Activated CD4-positive, alpha-beta T cell treated with anti-CD3 and anti-CD28 coated beads, Interleukin-10, Interleukin-2, amounts not matched to agents 100 ng/mL and 50 ng/mL, durations not matched to agents 16 hours and 8 hours (primary cell): ENCODE data around the gene ADAT3.
A peak's percentile ranks its signal among the peaks of the same experiment; 100 is the strongest.
"Not testable (repeated sequence)": the region's sequence is repeated elsewhere in the genome, so short reads cannot be mapped to it uniquely, and the experiment has no call there.

ENCODE experiments used
- DNase-seq: peaks from one replicate; pipeline ENCODE4 v3.0.0-alpha.2; 2020

Gene ADAT3

DNA sequence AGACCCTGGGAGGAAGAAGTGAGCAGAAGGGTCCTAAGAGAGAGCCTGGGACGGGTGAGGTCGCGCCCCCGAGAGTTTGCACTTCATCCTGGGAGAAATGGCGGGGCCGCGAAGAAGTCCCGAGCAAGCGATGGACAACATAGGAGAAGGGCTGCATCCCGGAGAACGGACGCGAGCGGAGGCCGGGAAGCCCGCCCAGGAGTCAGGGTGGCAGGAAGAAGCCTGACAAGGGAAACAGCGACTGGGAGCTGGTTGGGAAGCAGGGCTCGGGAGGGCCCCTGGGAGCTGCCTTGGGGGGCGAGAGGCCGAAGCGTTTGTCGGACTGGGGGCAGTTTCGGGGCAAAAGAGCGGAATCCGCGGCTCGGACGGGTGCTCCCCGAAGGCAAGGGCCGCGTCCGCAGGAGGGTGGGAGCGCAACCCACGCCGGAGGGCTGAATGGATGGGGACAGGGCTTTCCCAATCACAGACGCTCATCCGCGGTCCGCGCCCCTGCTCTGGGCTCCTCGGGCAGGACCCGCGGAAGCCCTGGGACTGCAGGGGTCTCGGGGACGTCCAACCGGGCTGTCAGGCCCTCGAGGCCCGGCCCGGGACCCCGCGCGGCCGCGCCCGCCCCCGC is 20.4 kb upstream of the ADAT3 start:
- no peak for DNase-seq

DNA sequence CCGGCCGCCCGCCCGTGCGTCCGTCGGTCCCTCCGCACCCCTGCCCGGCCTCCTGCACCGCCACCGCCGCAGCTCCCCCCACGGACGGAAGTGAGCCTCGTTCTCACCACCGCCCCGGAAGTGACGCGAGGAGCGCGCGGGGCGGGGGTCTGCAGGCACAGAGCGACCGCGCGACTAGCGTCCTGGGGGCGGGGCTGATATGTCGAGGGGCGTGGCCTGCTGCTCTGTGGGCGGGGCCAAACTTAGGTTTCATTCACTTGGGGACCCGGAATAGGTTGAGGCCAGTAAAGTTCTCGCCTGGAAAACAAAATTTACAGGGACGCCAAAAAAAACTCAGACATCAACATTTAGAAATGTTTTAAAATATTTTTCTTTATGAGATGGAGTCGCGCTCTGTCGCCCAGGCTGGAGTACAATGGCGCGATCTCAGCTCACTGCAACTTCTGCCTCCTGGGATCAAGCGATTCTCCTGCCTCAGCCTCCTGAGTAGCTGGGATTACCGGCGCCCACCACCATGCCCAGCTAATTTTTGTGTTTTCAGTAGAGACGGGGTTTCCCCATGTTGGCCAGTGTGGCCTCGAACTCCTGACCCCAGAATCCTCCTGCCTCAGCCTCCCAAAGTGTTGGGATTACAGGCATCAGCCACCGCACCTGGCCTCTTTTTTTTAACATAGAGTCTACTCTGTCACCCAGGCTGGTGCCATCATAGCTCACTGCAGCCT is 19.6 kb upstream of the ADAT3 start, which contains the start of gene ABHD17A:
Gene ABHD17A, minus strand, starts transcription at position 99 of the 722 bp plus-strand sequence. CDS start 3,930 bp downstream, outside the sequence.
- peak; percentile 97 for DNase-seq

DNA sequence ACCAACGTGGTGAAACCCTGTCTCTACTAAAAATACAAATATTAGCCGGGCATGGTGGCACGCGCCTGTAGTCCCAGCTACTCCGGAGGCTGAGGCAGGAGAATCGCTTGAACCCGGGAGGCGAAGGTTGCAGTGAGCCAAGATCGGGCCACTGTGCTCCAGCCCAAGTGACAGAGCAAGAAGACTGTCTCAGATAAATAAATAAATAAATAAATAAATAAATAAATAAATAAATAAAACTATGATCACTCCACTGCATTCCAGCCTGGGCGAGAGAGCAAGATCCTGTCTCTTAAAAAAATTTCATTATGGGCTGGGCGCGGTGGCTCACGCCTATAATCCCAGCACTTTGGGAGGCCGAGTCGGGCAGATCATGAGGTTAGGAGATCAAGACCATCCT is 18.8 kb upstream of the ADAT3 start:
- DNase-seq = not testable (repeated sequence)

DNA sequence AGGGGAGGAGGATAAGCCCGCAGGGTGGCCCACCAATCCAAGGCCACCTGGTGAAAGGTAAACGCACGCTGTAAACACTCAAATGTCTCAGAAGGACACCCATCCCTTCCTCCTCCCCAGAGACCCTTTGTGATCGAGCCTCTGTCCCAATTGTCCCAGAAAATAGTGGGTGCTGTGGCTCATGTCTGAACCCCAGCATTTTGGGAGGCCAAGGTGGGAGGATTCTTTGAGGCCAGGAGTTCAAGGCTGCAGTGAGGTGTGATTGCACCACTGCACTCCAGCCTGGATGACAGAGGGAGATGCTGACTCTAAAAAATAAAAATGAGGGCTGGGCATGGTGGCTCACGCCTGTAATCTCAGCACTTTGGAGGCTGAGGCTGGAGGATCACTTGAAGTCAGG is 16.8 kb upstream of the ADAT3 start:
- no peak for DNase-seq

GRCh38 chr19:1889907-1890306 is 15.3 kb upstream of the ADAT3 start:
- DNase-seq = no peak

DNA sequence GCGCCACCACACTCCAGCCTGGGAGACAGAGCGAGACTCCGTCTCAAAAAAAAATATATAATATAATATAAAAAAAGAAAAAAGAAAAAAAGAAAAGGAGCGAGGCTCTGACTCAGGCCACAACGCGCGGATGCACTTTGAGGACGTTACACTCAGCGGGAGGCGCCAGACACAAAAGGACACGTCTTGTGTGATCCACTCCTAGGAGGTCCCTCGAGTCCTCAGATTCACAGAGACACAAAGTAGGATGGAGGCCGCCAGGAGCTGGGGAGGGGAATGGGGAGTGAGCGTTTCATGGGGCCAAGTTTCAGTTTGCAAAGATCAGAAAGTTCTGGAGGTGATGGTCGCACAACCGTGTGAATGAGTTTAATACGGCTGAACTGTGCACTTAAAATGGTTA is 11.4 kb upstream of the ADAT3 start:
- no peak for DNase-seq

DNA sequence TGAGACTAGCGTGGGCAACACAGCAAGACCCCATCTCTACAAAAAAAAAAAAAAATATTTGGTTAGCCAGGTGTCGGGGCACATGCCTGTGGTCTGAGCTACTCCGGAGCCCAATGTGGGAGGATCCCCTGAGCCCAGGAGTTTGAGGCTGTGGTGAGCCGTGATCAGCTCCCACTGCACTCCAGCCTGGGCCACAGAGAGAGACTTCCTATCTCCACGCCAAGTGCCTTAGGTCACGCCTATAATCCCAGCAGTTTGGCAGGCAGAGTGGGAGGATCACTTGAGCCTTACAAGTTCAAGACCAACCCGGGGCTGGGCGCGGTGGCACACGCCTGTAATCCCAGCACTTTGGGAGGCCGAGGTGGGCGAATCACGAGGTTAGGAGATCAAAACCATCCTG is 8.7 kb upstream of the ADAT3 start:
- DNase-seq = no peak

GRCh38 chr19:1901940-1902404 is 3.2 kb upstream of the ADAT3 start:
- no peak for DNase-seq

GRCh38 chr19:1902923-1903322 is 2.3 kb upstream of the ADAT3 start:
- no peak for DNase-seq

- no peak for DNase-seq
Measured at GRCh38 chr19:1904860-1905109, 414 bp upstream of the ADAT3 start.

- DNase-seq = no peak
Measured at GRCh38 chr19:1905863-1906375, 720 bp downstream of the ADAT3 start.

DNA sequence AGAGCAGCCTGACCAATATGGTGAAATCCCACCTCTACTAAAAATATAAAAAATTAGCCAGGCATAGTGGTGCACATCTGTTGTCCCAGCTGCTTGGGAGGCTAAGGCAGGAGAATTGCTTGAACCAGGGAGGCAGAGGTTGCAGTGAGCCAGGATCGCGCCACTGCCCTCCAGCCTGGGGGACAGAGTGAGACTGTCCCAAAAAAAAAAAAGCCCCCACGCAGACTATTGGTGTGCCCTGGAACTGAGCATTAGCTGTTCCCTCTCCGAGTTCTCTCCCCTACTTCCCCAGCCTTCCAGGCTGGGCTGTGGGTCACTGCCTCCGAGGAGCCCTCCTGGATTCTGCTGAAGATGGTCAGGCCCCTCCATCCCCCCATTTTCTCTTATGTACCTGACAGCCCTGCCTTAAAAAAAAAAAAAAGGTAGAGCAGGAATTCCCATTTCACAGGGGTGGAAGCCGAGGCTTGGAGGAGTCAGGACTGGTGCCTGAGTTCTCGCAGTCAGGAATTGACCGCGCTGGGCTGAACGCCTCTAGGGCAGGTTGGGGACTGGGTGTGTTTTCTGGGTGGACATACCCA is 1.9 kb downstream of the ADAT3 start:
- no peak for DNase-seq

- no peak for DNase-seq
Measured at GRCh38 chr19:1907563-1908363, 2.6 kb downstream of the ADAT3 start.

DNA sequence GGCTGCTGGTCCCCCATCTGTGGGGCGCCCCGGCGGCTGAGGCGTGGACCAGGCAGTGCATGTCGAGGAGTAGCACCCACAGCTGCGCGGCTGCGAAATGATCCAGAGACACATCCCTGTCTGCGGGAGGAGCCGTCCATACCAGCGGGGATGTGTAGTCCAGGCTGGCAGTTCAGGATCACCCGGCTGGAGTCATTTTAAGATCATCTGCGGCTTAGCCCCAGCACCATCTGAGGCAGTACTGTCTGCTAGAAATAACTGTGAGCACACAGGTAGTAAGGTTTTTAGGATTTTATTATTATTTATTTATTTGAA is 3.1 kb downstream of the ADAT3 start:
- DNase-seq = no peak

- DNase-seq = no peak
Measured at GRCh38 chr19:1909761-1910080, 4.5 kb downstream of the ADAT3 start.

GRCh38 chr19:1910177-1910576 is 5.0 kb downstream of the ADAT3 start:
- DNase-seq = no peak

DNA sequence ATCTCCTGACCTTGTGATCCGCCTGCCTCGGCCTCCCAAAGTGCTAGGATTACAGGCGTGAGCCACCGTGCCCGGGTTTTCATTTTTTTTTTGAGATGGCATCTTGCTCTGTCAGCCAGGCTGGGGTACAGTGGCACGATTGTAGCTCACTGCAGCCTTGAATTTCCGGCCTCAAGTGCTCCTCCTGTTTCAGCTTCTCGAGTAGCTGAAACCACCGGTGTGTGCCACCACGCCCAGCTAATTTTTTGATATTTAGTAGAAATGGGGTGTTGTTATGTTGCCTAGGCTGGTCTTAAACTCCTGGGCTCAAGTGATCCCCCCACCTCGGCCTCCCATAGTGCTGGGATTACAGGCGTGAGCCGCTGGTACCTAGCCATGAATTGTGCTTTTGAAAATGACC is 5.9 kb downstream of the ADAT3 start:
- DNase-seq = no peak

DNA sequence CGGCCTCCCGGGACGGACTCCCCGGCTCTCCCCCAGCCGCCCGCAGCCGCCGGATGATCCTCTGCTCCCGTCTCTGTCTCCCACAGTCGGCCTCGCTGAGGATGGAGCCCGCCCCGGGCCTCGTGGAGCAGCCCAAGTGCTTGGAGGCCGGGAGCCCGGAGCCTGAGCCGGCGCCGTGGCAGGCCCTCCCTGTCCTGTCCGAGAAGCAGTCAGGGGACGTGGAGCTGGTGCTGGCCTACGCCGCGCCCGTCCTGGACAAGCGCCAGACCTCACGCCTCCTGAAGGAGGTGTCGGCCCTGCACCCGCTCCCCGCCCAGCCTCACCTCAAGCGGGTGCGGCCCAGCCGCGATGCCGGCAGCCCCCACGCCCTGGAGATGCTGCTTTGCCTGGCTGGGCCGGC is 6.8 kb downstream of the ADAT3 start:
- no peak for DNase-seq

DNA sequence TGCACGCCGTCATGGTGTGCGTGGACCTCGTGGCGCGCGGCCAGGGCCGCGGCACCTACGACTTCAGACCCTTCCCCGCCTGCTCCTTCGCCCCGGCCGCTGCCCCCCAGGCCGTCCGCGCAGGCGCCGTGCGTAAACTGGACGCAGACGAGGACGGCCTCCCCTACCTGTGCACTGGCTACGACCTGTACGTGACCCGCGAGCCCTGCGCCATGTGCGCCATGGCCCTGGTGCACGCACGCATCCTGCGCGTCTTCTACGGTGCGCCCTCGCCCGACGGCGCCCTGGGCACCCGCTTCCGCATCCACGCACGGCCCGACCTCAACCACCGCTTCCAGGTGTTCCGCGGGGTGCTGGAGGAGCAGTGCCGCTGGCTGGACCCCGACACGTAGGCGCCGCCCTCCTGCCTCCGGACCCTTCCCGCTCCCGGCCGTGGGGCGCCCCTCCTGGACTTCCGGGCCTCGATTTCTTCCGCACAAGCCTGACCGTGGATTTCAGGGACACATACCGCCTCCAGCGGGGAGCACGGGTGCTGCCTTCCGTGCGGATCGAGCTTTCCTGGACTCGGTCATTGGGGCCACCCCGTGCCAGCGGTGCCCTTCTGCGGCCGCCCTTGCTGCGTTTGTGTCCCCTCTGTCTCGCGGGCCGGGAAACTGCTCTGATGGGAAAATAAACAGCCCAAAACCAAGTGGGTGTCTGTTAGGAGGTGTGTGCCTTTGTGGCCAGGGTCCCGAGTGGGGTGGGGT is 7.7 kb downstream of the ADAT3 start:
- no peak for DNase-seq

- DNase-seq = no peak
Measured at GRCh38 chr19:1913781-1914577, 8.8 kb downstream of the ADAT3 start.

DNA sequence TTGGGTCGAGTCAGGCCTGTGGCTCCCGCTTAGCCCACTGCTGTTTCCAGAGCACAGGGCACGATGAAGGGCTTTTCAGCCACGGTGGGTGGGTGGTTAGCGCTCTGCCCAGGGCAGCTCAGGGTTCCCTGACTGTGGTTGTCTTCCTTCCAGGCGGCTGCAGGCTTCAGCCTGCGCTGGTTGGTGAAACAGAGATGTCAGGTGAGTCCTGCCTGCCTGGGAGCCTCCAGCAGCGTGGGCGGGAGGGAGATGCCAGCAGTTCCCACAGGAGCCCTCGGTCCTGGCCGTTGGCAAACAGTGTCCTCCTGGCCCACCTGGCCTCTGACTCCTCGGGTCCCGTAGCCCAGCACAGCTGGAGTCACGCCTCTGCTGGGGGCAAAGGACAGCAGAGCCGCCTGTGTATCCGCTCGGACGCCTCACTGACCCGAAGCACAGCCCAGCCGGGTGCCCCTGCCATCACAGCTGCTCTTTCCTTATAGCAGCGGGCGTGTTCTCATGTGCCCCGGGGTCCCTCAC is 9.7 kb downstream of the ADAT3 start:
- no peak for DNase-seq

DNA sequence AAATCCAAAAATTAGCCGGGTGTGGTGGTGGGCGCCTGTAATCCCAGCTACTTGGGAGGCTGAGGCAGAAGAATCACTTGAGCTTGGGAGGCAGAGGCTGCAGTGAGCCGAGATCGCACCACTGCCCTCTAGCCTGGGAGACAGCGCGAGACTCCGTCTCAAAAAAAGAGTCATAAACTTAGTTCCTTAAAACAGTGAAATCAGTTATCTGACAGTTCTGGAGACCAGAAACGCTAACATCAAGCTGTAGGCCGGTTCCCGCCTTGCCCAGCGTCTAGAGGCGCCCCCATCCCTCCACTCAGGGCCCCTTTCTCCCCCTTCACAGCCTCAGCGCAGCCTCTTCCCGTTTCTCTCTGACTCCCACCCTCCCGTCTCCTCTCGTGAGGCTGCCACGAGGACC is 11.9 kb downstream of the ADAT3 start:
- DNase-seq = no peak
